ENCODE measurements around the gene UBR4. TPM values are rescaled to one million over a fixed set of nuclear protein-coding genes. Genes with fewer than 3 reads are reported as not detected.

The UBR4 gene
- total and polyA plus RNA-seq, 2 of the 8 experiments (the other 6 are each of a cell fraction or from before 2014, with no cell fraction given) = 139 to 152 TPM

DNA sequence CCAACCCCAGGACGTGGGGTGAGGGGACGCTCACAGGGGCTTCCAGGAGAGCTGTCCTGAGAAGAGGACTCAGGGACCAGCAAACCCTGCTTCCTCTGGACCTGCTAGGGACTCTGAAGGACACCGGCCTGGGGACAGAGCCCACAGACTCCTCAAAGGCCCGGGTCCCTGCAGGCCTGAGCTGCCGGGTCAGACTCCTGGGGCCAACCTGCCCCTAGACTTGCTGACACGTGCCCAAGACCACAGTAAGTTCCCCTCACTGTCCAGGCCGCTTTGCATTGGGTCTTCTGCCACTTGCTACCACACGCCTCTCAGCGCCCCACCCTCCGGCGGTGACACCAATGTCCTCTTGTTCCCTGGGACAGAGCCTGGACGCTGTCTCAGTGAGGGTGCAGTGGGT lies 146.9 kb downstream of the UBR4 start (continued):
- TF ChIP-seq, protein P1, sequence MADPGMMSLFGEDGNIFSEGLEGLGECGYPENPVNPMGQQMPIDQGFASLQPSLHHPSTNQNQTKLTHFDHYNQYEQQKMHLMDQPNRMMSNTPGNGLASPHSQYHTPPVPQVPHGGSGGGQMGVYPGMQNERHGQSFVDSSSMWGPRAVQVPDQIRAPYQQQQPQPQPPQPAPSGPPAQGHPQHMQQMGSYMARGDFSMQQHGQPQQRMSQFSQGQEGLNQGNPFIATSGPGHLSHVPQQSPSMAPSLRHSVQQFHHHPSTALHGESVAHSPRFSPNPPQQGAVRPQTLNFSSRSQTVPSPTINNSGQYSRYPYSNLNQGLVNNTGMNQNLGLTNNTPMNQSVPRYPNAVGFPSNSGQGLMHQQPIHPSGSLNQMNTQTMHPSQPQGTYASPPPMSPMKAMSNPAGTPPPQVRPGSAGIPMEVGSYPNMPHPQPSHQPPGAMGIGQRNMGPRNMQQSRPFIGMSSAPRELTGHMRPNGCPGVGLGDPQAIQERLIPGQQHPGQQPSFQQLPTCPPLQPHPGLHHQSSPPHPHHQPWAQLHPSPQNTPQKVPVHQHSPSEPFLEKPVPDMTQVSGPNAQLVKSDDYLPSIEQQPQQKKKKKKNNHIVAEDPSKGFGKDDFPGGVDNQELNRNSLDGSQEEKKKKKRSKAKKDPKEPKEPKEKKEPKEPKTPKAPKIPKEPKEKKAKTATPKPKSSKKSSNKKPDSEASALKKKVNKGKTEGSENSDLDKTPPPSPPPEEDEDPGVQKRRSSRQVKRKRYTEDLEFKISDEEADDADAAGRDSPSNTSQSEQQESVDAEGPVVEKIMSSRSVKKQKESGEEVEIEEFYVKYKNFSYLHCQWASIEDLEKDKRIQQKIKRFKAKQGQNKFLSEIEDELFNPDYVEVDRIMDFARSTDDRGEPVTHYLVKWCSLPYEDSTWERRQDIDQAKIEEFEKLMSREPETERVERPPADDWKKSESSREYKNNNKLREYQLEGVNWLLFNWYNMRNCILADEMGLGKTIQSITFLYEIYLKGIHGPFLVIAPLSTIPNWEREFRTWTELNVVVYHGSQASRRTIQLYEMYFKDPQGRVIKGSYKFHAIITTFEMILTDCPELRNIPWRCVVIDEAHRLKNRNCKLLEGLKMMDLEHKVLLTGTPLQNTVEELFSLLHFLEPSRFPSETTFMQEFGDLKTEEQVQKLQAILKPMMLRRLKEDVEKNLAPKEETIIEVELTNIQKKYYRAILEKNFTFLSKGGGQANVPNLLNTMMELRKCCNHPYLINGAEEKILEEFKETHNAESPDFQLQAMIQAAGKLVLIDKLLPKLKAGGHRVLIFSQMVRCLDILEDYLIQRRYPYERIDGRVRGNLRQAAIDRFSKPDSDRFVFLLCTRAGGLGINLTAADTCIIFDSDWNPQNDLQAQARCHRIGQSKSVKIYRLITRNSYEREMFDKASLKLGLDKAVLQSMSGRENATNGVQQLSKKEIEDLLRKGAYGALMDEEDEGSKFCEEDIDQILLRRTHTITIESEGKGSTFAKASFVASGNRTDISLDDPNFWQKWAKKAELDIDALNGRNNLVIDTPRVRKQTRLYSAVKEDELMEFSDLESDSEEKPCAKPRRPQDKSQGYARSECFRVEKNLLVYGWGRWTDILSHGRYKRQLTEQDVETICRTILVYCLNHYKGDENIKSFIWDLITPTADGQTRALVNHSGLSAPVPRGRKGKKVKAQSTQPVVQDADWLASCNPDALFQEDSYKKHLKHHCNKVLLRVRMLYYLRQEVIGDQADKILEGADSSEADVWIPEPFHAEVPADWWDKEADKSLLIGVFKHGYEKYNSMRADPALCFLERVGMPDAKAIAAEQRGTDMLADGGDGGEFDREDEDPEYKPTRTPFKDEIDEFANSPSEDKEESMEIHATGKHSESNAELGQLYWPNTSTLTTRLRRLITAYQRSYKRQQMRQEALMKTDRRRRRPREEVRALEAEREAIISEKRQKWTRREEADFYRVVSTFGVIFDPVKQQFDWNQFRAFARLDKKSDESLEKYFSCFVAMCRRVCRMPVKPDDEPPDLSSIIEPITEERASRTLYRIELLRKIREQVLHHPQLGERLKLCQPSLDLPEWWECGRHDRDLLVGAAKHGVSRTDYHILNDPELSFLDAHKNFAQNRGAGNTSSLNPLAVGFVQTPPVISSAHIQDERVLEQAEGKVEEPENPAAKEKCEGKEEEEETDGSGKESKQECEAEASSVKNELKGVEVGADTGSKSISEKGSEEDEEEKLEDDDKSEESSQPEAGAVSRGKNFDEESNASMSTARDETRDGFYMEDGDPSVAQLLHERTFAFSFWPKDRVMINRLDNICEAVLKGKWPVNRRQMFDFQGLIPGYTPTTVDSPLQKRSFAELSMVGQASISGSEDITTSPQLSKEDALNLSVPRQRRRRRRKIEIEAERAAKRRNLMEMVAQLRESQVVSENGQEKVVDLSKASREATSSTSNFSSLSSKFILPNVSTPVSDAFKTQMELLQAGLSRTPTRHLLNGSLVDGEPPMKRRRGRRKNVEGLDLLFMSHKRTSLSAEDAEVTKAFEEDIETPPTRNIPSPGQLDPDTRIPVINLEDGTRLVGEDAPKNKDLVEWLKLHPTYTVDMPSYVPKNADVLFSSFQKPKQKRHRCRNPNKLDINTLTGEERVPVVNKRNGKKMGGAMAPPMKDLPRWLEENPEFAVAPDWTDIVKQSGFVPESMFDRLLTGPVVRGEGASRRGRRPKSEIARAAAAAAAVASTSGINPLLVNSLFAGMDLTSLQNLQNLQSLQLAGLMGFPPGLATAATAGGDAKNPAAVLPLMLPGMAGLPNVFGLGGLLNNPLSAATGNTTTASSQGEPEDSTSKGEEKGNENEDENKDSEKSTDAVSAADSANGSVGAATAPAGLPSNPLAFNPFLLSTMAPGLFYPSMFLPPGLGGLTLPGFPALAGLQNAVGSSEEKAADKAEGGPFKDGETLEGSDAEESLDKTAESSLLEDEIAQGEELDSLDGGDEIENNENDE (IDR thresholded peaks at IDR 0.05; ENCODE audit: insufficient replicate concordance, low read length) = no peak
- TF ChIP-seq SP2 (IDR thresholded peaks at IDR 0.05; ENCODE audit: low read length) = no peak
